ENCODE data around the gene NR1H3. TPM values are rescaled to one million over a fixed set of nuclear protein-coding genes. Genes with fewer than 3 reads are reported as not detected.
A peak's percentile ranks its signal among the peaks of the same experiment; 100 is the strongest.

Gene NR1H3
- total RNA-seq, 2 experiments from 2014 or later = 8.4 to 10.0 TPM

- Mint-ChIP-seq H3K27ac (no peak overlapping the region), H3K36me3 (ENCODE audit: low read depth) (peaks cover 49% of the 10 kb centered on the region), H3K4me3 (no peak overlapping the region), H3K27me3 (no peaks in the 10 kb centered on the region), H3K9me3 (no peaks in the 10 kb centered on the region), H3K4me1 (peaks cover 29% of the 10 kb centered on the region)
- ChIA-PET POLR2A (no interaction called here), CTCF (interaction anchor here (0.6 to 2.1 kb wide), 5 partner anchors 15 to 97 kb away, joined by 3 to 10 read pairs (median 4); no protein-coding TSS in a partner anchor)
- DNase-seq = no peak
Observed at GRCh38 chr11:47274495-47275235, 16.9 kb downstream of the NR1H3 start.

DNA sequence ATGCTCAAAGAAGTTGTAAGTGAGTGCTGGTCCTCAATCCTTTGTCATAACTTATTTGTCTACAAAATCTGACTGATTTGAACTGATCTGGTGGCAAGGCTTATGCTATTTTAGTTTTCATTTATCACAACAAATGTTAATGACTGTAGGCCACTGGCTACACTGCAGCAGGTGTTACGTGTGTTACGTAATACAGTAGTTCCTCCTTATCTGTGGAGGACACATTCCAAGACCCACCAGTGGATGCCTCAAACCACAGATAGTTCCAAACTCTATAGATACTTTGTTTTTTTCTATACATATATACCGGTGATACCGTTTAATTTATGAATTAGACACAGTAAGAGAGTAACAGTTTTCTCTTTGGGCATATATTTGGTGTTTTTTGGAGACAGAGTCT is 19.1 kb downstream of the NR1H3 start:
- Mint-ChIP-seq H3K4me3 (no peak overlapping the region), H3K9me3 (no peaks in the 10 kb centered on the region), H3K4me1 (peaks cover 17% of the 10 kb centered on the region), H3K36me3 (ENCODE audit: low read depth) (peaks cover 58% of the 10 kb centered on the region), H3K27ac (no peak overlapping the region), H3K27me3 (no peaks in the 10 kb centered on the region)
- ChIA-PET CTCF (no interaction called here), POLR2A (no interaction called here)
- DNase-seq = no peak

DNA sequence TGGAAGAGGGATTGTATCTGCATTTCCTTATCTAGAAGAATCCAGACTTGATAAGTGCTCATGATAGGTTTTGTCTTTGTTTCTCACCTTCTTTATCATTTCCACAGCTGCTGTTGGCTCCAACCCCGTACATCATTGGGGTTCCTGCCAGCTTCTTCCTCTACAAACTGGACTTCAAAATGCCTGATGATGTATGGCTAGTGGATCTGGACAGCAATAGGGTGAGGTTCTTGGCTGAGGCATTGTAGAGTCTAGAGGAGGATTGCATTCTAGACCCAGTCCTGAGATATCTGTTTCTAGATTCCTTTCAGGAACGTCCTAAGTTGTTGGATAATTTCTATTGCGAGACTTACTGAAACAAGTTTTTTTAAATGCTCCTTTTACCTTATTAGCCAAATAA is 20.3 kb downstream of the NR1H3 start:
- Mint-ChIP-seq H3K27ac (no peak overlapping the region), H3K36me3 (ENCODE audit: low read depth) (peaks cover 63% of the 10 kb centered on the region)
- CTCF ChIA-PET = no interaction called here

GRCh38 chr11:47278769-47279168 is 21.0 kb downstream of the NR1H3 start:
- Mint-ChIP-seq H3K27ac (no peak overlapping the region), H3K4me3 (no peak overlapping the region), H3K27me3 (no peaks in the 10 kb centered on the region), H3K36me3 (ENCODE audit: low read depth) (peaks cover 63% of the 10 kb centered on the region), H3K4me1 (peaks cover 2% of the 10 kb centered on the region), H3K9me3 (no peaks in the 10 kb centered on the region)
- DNase-seq = no peak
- POLR2A ChIA-PET = no interaction called here
- CTCF ChIA-PET = interaction anchor here (0.6 kb wide), 1 partner anchor 166 kb away, joined by 4 read pairs; no protein-coding TSS in a partner anchor

More for the DNA sequence above, 20.3 kb downstream of the NR1H3 start:
- Mint-ChIP-seq H3K4me1 (peaks cover 6% of the 10 kb centered on the region), H3K27me3 (no peaks in the 10 kb centered on the region), H3K9me3 (no peaks in the 10 kb centered on the region), H3K4me3 (no peak overlapping the region)
- DNase-seq = no peak
- POLR2A ChIA-PET = no interaction called here

- Mint-ChIP-seq H3K27ac (no peak overlapping the region), H3K9me3 (no peaks in the 10 kb centered on the region), H3K4me3 (no peak overlapping the region), H3K36me3 (ENCODE audit: low read depth) (peaks cover 64% of the 10 kb centered on the region), H3K4me1 (no peaks in the 10 kb centered on the region), H3K27me3 (no peaks in the 10 kb centered on the region)
- CTCF ChIA-PET = no interaction called here
- POLR2A ChIA-PET = no interaction called here
- no peak for DNase-seq
Observed at GRCh38 chr11:47280099-47280498, 22.3 kb downstream of the NR1H3 start.

- no peak for DNase-seq
- CTCF ChIA-PET = no interaction called here
- H3K4me3 Mint-ChIP-seq = no peak overlapping the region
- no peaks in the 10 kb centered on the region for H3K4me1 Mint-ChIP-seq
- POLR2A ChIA-PET = no interaction called here
- H3K9me3 Mint-ChIP-seq = no peaks in the 10 kb centered on the region
- H3K27ac Mint-ChIP-seq = no peak overlapping the region
- H3K36me3 Mint-ChIP-seq (ENCODE audit: low read depth) = peaks cover 66% of the 10 kb centered on the region
- H3K27me3 Mint-ChIP-seq = no peaks in the 10 kb centered on the region
Observed at GRCh38 chr11:47280860-47281259, 23.1 kb downstream of the NR1H3 start.

DNA sequence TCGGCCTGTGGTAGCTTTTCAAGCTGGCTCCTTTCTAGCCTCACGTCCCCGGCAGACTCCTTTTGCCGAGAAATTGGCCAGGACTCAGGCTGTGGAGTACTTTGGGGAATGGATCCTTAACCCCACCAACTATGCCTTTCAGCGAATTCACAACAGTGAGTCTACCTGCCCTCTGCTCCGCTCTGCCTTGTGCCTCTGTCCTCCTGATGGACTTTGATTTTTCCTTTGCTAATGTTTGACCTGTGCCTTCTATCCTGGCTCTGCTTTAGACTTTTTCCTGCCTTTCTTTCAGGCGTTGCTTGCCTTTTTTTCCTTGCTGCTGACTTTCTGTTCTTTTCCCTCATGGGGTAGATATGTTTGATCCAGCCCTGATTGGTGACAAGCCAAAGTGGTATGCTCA is 24.7 kb downstream of the NR1H3 start:
- Mint-ChIP-seq H3K27ac (peak overlapping the region; percentile 16), H3K4me3 (no peak overlapping the region), H3K36me3 (ENCODE audit: low read depth) (peaks cover 63% of the 10 kb centered on the region), H3K4me1 (no peaks in the 10 kb centered on the region), H3K9me3 (no peaks in the 10 kb centered on the region), H3K27me3 (no peaks in the 10 kb centered on the region)
- no peak for DNase-seq
- CTCF ChIA-PET = no interaction called here
- POLR2A ChIA-PET = no interaction called here

DNA sequence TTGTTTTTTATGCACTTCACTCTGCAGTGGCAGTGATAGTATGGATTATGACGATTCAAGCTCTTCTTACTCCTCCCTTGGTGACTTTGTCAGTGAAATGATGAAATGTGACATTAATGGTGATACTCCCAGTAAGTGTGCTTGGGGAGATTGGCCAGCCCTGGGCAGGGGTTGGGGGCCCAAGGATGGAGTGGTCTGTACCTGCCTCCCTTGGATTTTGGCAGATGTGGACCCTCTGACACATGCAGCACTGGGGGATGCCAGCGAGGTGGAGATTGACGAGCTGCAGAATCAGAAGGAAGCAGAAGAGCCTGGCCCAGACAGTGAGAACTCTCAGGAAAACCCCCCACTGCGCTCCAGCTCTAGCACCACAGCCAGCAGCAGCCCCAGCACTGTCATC is 26.4 kb downstream of the NR1H3 start:
- Mint-ChIP-seq H3K36me3 (ENCODE audit: low read depth) (peaks cover 64% of the 10 kb centered on the region), H3K9me3 (no peaks in the 10 kb centered on the region), H3K27me3 (no peaks in the 10 kb centered on the region), H3K4me1 (no peaks in the 10 kb centered on the region), H3K4me3 (no peak overlapping the region), H3K27ac (no peak overlapping the region)
- DNase-seq = no peak
- ChIA-PET CTCF (interaction anchor here (1.0 to 3.0 kb wide), 2 partner anchors 9 to 13 kb away, joined by 3 to 9 read pairs; no protein-coding TSS in a partner anchor), POLR2A (no interaction called here)

DNA sequence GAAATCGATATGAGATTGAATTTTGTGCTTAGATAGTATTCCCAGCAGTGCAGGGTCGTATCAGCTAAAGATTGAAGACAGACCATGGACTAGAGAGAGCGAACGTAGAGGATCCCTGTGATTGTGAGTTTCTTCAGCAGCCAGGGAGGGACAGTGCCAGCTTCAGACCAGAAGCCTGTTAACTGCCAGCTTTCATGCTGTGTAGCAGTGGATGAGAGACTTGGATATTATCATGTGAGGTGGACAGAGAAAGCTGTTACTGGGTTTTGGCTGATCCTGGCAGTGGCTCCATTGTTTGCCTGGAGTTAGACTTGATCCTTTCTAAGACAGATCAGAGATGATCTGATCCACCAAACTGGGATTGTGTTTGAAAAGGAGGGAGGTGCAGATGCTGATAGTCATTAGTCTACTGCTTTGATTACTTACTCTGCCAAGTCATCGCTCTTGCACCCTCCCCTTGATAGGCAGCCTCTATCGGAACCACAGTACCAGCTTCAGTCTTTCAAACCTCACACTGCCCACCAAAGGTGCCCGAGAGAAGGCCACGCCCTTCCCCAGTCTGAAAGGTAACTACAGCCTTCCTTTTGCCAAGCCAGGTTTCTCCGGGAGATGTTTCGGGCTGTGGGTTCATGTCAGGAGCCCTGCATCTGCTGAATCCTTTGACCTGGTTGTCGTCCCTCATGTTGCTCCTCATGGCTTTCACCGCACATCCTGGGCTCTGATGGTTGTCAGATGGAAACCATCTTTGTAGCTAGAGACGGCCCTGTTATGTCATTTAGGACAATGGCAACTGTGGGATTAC is 28.4 kb downstream of the NR1H3 start:
- CTCF ChIA-PET = interaction anchor here (3.0 kb wide), 1 partner anchor 15 kb away, joined by 9 read pairs; no protein-coding TSS in a partner anchor
- no peaks in the 10 kb centered on the region for H3K4me1 Mint-ChIP-seq
- no peak overlapping the region for H3K27ac Mint-ChIP-seq
- no peaks in the 10 kb centered on the region for H3K9me3 Mint-ChIP-seq
- no peak overlapping the region for H3K4me3 Mint-ChIP-seq
- DNase-seq = no peak
- no peaks in the 10 kb centered on the region for H3K27me3 Mint-ChIP-seq
- H3K36me3 Mint-ChIP-seq (ENCODE audit: low read depth) = peaks cover 78% of the 10 kb centered on the region
- POLR2A ChIA-PET = no interaction called here

DNA sequence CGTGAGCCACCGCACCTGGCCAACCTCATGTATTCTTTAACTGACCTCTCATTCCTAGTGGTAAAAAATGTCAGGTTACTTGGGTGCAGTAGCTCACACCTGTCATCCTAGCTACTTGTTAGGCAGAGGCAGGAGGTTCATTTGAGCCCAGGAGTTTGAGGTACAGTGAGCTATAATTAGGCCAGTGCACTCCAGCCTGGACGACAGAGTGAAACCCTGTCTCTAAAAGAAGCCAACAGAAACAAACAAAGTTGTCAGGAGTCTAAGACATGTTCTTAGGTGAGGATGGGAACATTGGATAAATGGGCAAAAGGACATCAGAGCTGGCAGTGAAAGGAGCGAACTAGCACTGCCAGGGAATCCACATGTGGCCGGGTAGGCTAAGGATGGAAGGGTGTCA is 30.3 kb downstream of the NR1H3 start:
- POLR2A ChIA-PET = no interaction called here
- no peaks in the 10 kb centered on the region for H3K27me3 Mint-ChIP-seq
- no peak for DNase-seq
- no peak overlapping the region for H3K27ac Mint-ChIP-seq
- H3K4me1 Mint-ChIP-seq = no peaks in the 10 kb centered on the region
- H3K4me3 Mint-ChIP-seq = no peak overlapping the region
- CTCF ChIA-PET = interaction anchor here (0.6 to 2.8 kb wide), 4 partner anchors 12 to 197 kb away, joined by 3 to 10 read pairs (median 4); no protein-coding TSS in a partner anchor
- H3K9me3 Mint-ChIP-seq = no peaks in the 10 kb centered on the region
- H3K36me3 Mint-ChIP-seq (ENCODE audit: low read depth) = peaks cover 82% of the 10 kb centered on the region

DNA sequence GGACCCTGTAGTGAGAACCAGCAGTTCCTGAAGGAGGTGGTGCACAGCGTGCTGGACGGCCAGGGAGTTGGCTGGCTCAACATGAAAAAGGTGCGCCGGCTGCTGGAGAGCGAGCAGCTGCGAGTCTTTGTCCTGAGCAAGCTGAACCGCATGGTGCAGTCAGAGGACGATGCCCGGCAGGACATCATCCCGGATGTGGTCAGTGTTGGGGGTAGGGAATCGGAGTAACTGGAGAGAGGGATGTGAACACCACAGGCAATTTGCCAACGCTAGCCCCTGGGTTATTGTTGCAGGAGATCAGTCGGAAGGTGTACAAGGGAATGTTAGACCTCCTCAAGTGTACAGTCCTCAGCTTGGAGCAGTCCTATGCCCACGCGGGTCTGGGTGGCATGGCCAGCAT is 32.1 kb downstream of the NR1H3 start:
- DNase-seq = no peak
- ChIA-PET POLR2A (interaction anchor here (0.6 kb wide), 1 partner anchor 41 kb away, joined by 3 read pairs; the partner anchor contains the start of gene ACP2), CTCF (interaction anchor here (0.6 to 2.8 kb wide), 2 partner anchors 9 to 14 kb away, joined by 3 to 10 read pairs; no protein-coding TSS in a partner anchor)
- no peak overlapping the region for H3K27ac Mint-ChIP-seq
- H3K27me3 Mint-ChIP-seq = no peaks in the 10 kb centered on the region
- H3K36me3 Mint-ChIP-seq (ENCODE audit: low read depth) = peaks cover 70% of the 10 kb centered on the region
- no peaks in the 10 kb centered on the region for H3K9me3 Mint-ChIP-seq
- no peaks in the 10 kb centered on the region for H3K4me1 Mint-ChIP-seq
- H3K4me3 Mint-ChIP-seq = no peak overlapping the region

- Mint-ChIP-seq H3K27ac (no peak overlapping the region), H3K4me1 (peaks cover 1% of the 10 kb centered on the region), H3K9me3 (peaks cover 6% of the 10 kb centered on the region), H3K4me3 (no peak overlapping the region), H3K36me3 (ENCODE audit: low read depth) (peaks cover 74% of the 10 kb centered on the region), H3K27me3 (no peaks in the 10 kb centered on the region)
- POLR2A ChIA-PET = no interaction called here
- no peak for DNase-seq
- CTCF ChIA-PET = interaction anchor here (0.6 kb wide), 1 partner anchor 66 kb away, joined by 3 read pairs; no protein-coding TSS in a partner anchor
Observed at GRCh38 chr11:47295385-47295784, 37.6 kb downstream of the NR1H3 start.

- CTCF ChIA-PET = no interaction called here
Observed at GRCh38 chr11:47296045-47296444, 38.2 kb downstream of the NR1H3 start.

More at GRCh38 chr11:47296045-47296444, 38.2 kb downstream of the NR1H3 start:
- Mint-ChIP-seq H3K4me3 (no peak overlapping the region), H3K4me1 (peaks cover 4% of the 10 kb centered on the region), H3K27ac (no peak overlapping the region), H3K9me3 (peaks cover 8% of the 10 kb centered on the region), H3K27me3 (no peaks in the 10 kb centered on the region), H3K36me3 (ENCODE audit: low read depth) (peaks cover 74% of the 10 kb centered on the region)
- no peak for DNase-seq
- POLR2A ChIA-PET = no interaction called here
